ENCODE measurements around the gene PLPP3.

PLPP3 gene

GRCh38 chr1:56575865-56576264, 3.5 kb downstream of the PLPP3 start:
- no peak for DNase-seq

- no peak for DNase-seq
These were observed 4.6 kb downstream of the PLPP3 start for GRCh38 chr1:56574794-56575193.

- no peak for DNase-seq
These were observed 6.1 kb downstream of the PLPP3 start for GRCh38 chr1:56573311-56573710.

- no peak for DNase-seq
These were observed 6.9 kb downstream of the PLPP3 start for GRCh38 chr1:56572334-56573050.

- no peak for DNase-seq
These were observed 7.9 kb downstream of the PLPP3 start for GRCh38 chr1:56571448-56571847.

- no peak for DNase-seq
These were observed 8.4 kb downstream of the PLPP3 start for GRCh38 chr1:56570924-56571372.

- no peak for DNase-seq
These were observed 9.7 kb downstream of the PLPP3 start for GRCh38 chr1:56569661-56570060.

GRCh38 chr1:56566994-56567393, 12.4 kb downstream of the PLPP3 start:
- DNase-seq: no peak

GRCh38 chr1:56566061-56566744, 13.2 kb downstream of the PLPP3 start:
- DNase-seq: no peak

GRCh38 chr1:56564615-56565014, 14.7 kb downstream of the PLPP3 start:
- DNase-seq: no peak

GRCh38 chr1:56563568-56563967, 15.8 kb downstream of the PLPP3 start:
- no peak for DNase-seq

- DNase-seq: no peak
These were observed 16.4 kb downstream of the PLPP3 start for GRCh38 chr1:56562891-56563452.

- no peak for DNase-seq
These were observed 17.9 kb downstream of the PLPP3 start for GRCh38 chr1:56561227-56562019.

GRCh38 chr1:56557746-56558145, 21.6 kb downstream of the PLPP3 start:
- DNase-seq: no peak

GRCh38 chr1:56555448-56555847, 23.9 kb downstream of the PLPP3 start:
- no peak for DNase-seq

GRCh38 chr1:56553046-56553445, 26.3 kb downstream of the PLPP3 start:
- DNase-seq: no peak

GRCh38 chr1:56552349-56552748, 27.0 kb downstream of the PLPP3 start:
- no peak for DNase-seq

- DNase-seq: no peak
These were observed 27.7 kb downstream of the PLPP3 start for GRCh38 chr1:56551691-56552090.

- no peak for DNase-seq
These were observed 28.5 kb downstream of the PLPP3 start for GRCh38 chr1:56550859-56551188.

- no peak for DNase-seq
These were observed 29.1 kb downstream of the PLPP3 start for GRCh38 chr1:56550138-56550858.

GRCh38 chr1:56548571-56548970, 30.8 kb downstream of the PLPP3 start:
- no peak for DNase-seq

- DNase-seq: no peak
These were observed 31.4 kb downstream of the PLPP3 start for GRCh38 chr1:56547977-56548376.

- DNase-seq: no peak
These were observed 31.9 kb downstream of the PLPP3 start for GRCh38 chr1:56547473-56547872.

Measured in stimulated activated CD4-positive, alpha-beta T cell treated with anti-CD3 and anti-CD28 coated beads, Interleukin-12 subunit alpha, Interleukin-12 subunit beta, amount 100 ng/mL, for 4 hours (primary cell).